SK-MEL-5 (cell line): Measurements from ENCODE around the gene PYGM. TPM values are rescaled to one million over a fixed set of nuclear protein-coding genes. Genes with fewer than 3 reads are reported as not detected.

Experiments
- DNase-seq: peaks from one replicate; pipeline ENCODE4 v3.0.0-alpha.2; 2016; ENCODE audit warnings: low read depth, low spot score
- in situ Hi-C: cut with HindIII; loops from 2 replicates; pipeline ENCODE4 v1.10.0; 2016; ENCODE audit warnings: low sequenced_read_pairs, high pct_unique_total_duplicates, low pct_unique_long_range_greater_than_20kb
- total RNA-seq: library from RNA; depleted of rRNA; stranded (reverse); fragments of >200 nt; shearing (Covaris generic); gene quantifications from 2 replicates; pipeline ENCODE4 v1.2.3, GENCODE V29; 2014

PYGM gene
- total RNA-seq, 1 experiment from 2014 or later = 0.05 TPM

GRCh38 chr11:64794526-64794925 lies 34.8 kb upstream of the PYGM start:
- no peak for DNase-seq
- in situ Hi-C loops = no loop called here

GRCh38 chr11:64793271-64794160 lies 33.7 kb upstream of the PYGM start:
- in situ Hi-C loops = no loop called here
- no peak for DNase-seq

- in situ Hi-C loops = no loop called here
- no peak for DNase-seq
Observed at GRCh38 chr11:64792482-64792881, 32.7 kb upstream of the PYGM start.

- in situ Hi-C loops = no loop called here
- DNase-seq = no peak
Observed at GRCh38 chr11:64791781-64792291, 32.1 kb upstream of the PYGM start.

- DNase-seq = no peak
- in situ Hi-C loops = no loop called here
Observed at GRCh38 chr11:64790205-64791095, 30.7 kb upstream of the PYGM start.

GRCh38 chr11:64789331-64790204 lies 29.8 kb upstream of the PYGM start:
- DNase-seq = no peak
- in situ Hi-C loops = no loop called here

- in situ Hi-C loops = no loop called here
- DNase-seq = no peak
Observed at GRCh38 chr11:64788321-64789215, 28.8 kb upstream of the PYGM start.

- in situ Hi-C loops = no loop called here
- peak; percentile 62 for DNase-seq
Observed at GRCh38 chr11:64787526-64788320, 27.9 kb upstream of the PYGM start.

- DNase-seq = no peak
- in situ Hi-C loops = no loop called here
Observed at GRCh38 chr11:64786308-64786707, 26.5 kb upstream of the PYGM start.

GRCh38 chr11:64784813-64785581 lies 25.2 kb upstream of the PYGM start:
- in situ Hi-C loops = no loop called here
- no peak for DNase-seq

- in situ Hi-C loops = no loop called here
- peak; percentile 99 for DNase-seq
Observed at GRCh38 chr11:64778473-64779298, 18.9 kb upstream of the PYGM start, which contains the start of gene SF1. Gene SF1 (minus strand): TSS chr11:64778542. CDS start chr11:64778392, 150 bp downstream.

- in situ Hi-C loops = no loop called here
- DNase-seq = no peak
Observed at GRCh38 chr11:64778223-64778472, 18.4 kb upstream of the PYGM start.

- DNase-seq = peak; percentile 70
- in situ Hi-C loops = no loop called here
Observed at GRCh38 chr11:64777449-64778222, 17.9 kb upstream of the PYGM start.

- in situ Hi-C loops = no loop called here
- DNase-seq = no peak
Observed at GRCh38 chr11:64776875-64777274, 17.1 kb upstream of the PYGM start.
